GM12801 (cell line): ENCODE results near the gene MYO7A.

Source experiments
- TF ChIP-seq, protein P1 (sequence below): IDR thresholded peaks from one replicate; pipeline ENCODE4 v1.5.1; 2011; ENCODE audit warnings: control low read depth; ENCODE audit not compliant: insufficient read length; ENCODE audit errors: extremely low read depth

The MYO7A gene

DNA sequence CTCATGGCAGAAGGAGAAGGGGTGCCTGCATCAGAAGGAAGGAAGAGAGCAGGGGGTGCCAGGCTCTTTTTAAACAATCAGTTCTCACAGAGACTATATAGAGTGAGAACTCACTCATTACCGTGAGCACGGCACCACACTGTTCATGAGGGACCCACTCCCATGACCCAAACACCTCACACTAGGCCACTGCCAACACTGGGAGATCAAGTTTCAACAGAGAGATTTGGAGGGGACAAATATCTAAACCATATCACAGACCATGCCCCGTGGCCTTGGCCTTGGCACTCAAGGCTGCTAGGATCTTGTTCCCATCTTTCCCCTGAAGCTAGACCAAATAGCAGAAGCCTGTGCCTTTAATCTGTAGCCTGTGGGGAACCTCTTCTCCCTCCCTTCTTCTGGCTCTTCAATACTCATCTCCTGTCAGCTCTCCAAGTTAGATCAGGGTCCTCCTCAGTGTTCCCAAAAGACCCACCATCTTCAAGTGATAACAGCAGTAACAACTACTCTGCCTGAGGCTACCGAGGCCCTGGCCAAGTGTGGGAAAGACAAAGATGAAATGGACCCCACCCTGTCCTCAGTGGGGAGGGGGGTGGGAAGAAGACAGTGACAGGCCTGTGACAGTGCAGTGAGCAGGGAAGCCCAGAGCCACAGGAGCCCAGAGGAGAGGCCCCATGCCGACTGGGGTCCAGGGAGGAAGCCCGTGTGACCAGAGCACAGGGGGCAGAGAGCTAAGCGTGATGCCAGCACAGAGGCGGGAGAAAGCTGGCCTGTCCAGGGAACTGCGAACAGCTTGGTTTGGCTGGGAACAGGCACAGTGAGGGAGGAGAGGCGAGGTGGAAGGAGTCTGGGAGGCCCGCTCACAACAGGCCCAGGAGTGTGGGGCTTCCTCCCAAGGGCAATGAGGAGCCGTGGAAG is 72.6 kb downstream of the MYO7A start:
- TF ChIP-seq, protein P1, sequence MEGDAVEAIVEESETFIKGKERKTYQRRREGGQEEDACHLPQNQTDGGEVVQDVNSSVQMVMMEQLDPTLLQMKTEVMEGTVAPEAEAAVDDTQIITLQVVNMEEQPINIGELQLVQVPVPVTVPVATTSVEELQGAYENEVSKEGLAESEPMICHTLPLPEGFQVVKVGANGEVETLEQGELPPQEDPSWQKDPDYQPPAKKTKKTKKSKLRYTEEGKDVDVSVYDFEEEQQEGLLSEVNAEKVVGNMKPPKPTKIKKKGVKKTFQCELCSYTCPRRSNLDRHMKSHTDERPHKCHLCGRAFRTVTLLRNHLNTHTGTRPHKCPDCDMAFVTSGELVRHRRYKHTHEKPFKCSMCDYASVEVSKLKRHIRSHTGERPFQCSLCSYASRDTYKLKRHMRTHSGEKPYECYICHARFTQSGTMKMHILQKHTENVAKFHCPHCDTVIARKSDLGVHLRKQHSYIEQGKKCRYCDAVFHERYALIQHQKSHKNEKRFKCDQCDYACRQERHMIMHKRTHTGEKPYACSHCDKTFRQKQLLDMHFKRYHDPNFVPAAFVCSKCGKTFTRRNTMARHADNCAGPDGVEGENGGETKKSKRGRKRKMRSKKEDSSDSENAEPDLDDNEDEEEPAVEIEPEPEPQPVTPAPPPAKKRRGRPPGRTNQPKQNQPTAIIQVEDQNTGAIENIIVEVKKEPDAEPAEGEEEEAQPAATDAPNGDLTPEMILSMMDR: no peak

DNA sequence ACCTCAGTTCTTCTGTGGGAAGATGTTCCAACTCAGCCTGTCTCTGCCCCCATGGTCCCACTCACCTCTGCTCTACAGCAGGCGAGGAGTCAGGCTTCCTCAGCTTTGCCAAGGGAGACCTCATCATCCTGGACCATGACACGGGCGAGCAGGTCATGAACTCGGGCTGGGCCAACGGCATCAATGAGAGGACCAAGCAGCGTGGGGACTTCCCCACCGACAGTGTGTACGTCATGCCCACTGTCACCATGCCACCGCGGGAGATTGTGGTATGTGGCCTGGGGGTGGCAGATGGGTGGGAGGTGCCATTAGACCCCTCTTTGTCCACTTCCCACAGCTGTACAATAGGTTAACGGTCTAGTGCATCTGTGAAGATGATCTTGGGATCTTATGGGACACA is 73.3 kb downstream of the MYO7A start:
- TF ChIP-seq, protein P1: no peak

DNA sequence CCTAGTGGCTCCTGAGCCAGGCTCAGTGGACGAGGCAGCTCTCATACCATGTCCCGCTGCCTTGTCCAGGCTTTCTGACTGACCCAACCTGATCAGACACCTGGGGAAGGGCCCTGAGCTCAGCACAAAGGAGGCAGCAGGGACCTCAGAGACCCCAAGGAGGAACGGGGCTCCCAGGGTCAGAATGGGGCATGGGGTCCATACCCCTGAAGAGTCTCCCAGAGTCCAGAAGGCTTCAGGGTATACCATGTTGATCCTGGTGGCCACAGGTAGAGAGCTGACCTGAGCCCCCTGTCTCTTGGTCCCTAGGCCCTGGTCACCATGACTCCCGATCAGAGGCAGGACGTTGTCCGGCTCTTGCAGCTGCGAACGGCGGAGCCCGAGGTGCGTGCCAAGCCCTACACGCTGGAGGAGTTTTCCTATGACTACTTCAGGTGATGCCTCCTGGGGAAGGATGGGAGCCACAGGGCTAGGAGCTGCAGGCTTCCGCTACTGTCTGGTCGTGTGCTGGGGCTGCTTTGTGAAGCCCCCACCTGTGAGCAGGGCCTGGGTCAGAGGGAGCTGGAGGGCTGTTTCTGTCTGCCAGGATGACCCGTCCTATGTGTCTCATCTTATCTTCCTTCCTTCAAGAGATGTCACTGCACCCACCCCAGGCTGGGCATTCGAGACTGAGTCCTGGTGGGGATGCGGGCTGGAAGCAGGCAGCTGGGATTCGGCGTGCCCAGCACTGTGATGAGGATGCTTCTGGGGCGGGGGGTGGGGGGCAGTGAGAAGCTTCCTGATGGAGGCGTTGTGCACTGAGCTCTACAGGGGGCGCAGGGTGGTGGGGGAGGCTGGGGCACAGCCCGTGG is 74.2 kb downstream of the MYO7A start:
- TF ChIP-seq, protein P1: no peak

DNA sequence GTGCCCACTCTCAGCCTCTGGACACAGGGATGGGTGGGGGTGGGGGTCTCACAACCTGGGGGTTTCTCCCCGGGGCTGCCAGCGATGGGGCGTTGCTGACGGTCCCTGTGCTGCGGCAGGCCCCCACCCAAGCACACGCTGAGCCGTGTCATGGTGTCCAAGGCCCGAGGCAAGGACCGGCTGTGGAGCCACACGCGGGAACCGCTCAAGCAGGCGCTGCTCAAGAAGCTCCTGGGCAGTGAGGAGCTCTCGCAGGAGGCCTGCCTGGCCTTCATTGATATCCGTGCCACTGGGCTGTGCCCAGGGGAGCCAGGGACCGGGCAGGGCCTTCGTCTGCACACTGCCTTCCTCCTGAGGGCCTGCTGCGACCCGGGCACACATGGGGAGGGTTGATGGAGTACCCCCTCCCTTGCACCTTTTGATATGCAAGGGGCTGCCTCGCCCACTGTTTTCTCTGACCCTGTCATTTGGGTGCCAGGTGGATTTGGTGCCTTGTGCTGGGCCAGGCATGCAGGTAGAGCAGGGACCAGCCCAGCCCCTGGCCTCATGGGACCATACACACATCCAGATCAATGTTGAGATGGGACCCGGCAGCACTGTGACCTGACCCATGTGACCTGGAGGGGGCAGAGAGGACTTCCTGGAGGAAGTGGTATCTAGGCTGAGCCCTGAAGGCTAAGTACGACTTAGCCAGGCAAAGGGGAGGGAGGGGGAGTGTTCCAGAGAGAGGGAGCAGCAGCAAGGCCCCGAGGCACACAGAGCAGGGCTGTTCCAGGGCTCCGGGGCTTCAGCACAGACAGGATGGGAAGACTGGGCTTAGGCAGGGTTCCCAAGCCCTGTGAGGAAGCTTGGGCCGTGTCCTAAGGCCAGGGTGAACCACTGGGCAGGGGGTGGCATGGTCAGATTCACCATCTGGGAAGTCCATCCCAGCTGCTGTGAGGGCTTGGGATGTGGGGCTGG is 75.2 kb downstream of the MYO7A start:
- TF ChIP-seq, protein P1: no peak

DNA sequence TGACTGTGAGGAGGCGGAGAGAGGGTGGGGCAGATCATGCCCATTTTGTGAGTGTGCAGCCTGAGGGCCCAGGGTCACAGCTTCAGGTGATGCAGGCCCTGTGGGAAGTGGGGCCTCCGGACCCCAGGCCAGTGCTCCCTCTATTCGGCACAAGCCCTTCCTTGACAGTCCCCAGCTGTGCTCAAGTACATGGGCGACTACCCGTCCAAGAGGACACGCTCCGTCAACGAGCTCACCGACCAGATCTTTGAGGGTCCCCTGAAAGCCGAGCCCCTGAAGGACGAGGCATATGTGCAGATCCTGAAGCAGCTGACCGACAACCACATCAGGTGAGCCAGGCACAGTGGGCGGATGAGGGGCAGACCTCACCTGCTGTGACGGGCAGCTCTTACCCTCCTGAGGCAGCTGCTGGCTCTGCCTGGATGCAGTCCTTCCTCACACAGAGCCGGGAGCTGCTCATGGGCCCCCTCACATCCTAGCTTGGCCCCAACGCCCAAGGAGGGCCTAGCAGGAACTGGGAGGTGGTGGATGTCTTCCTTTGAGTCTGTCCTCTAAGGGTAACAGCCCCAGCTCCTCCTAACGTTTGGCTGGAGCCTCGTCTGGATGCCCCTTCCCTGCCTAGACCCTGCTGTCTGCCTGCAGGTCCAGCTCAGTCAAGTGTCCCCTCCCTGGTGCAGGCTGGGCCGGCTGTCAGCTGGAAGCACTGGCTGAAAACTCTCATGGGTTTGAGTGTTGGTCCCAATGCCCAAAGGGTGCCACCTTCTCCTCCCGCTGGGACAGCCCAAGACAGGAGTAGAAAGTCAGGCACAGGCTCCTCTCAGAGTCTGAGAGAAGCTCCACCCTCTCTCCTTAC is 76.1 kb downstream of the MYO7A start:
- TF ChIP-seq, protein P1: no peak

DNA sequence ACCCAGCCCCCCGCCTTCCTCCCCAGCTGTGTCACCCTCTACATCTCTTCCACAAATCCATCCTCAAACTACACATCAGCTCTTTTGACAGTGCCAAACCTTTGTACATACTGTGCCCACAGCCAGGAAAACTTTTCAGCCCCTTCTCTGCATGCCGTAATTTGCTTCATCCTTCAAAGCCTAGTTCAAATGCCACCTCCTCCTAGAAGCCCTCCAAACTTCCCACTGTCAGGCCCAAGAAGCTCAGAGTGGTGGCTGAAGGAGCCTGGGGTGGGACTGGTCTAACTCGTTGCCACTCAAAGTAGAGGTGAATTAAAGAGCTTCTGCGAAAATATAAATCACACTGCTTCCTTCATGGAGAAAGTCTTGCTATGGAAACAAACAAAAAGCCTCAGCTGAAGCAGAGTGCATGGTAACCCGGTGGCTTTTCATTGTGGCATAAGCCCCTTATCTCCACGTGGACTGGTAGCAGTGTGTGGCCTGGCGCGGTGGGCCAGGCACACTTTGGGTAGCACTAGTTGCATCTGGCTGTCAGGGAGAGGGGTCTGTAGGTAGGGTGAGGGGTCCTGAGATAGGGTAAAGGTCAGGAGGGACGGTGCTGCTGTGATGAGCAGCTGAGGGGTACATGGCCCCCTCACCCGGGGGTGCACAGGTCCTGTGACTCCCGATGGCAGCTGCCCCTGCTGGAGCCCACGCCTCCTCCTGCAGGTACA is 76.9 kb downstream of the MYO7A start:
- TF ChIP-seq, protein P1: no peak
